ENCODE results near the gene SLMAP. TPM values are rescaled to one million over a fixed set of nuclear protein-coding genes. Genes with fewer than 3 reads are reported as not detected.

Gene SLMAP
- total and polyA plus RNA-seq, 10 donors = 7.8 to 77.3 (median 62.9) TPM

GRCh38 chr3:57910990-57911389 lies 154.9 kb downstream of the SLMAP start:
- intact Hi-C loops (cut with DNase I; ENCODE audit: low total_unique reads) = no loop called here
- no peaks in the 10 kb centered on the region for H3K4me1 ChIP-seq
- peaks cover 0 to 93% (median 39%) of the 10 kb centered on the region in 6 donors for H3K36me3 ChIP-seq
- DNase-seq = no peak
- no peaks in the 10 kb centered on the region for H3K27me3 ChIP-seq (replicated peaks in 1 of 7)
- no peak overlapping the region for H3K4me3 ChIP-seq
- no peaks in the 10 kb centered on the region for H3K9me3 ChIP-seq
- 66 to 76% (median 72%) methylated on average over 2 of the region's 2 CpGs for WGBS, 5 donors
- TF ChIP-seq, protein P1, sequence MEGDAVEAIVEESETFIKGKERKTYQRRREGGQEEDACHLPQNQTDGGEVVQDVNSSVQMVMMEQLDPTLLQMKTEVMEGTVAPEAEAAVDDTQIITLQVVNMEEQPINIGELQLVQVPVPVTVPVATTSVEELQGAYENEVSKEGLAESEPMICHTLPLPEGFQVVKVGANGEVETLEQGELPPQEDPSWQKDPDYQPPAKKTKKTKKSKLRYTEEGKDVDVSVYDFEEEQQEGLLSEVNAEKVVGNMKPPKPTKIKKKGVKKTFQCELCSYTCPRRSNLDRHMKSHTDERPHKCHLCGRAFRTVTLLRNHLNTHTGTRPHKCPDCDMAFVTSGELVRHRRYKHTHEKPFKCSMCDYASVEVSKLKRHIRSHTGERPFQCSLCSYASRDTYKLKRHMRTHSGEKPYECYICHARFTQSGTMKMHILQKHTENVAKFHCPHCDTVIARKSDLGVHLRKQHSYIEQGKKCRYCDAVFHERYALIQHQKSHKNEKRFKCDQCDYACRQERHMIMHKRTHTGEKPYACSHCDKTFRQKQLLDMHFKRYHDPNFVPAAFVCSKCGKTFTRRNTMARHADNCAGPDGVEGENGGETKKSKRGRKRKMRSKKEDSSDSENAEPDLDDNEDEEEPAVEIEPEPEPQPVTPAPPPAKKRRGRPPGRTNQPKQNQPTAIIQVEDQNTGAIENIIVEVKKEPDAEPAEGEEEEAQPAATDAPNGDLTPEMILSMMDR (IDR thresholded peaks at IDR 0.05 in 8 of 11, conservative IDR thresholded peaks at IDR 0.05 in 3 of 11) = peak in 4 of 11 experiments; percentile 10 to 21 (median 14)
- no peak for TF ChIP-seq POLR2A (IDR thresholded peaks at IDR 0.05)
- H3K27ac ChIP-seq = no peak overlapping the region

- Histone ChIP-seq H3K9me3 (no peaks in the 10 kb centered on the region), H3K27me3 (replicated peaks in 1 of 7) (no peaks in the 10 kb centered on the region), H3K4me1 (no peaks in the 10 kb centered on the region), H3K36me3 (peaks cover 0 to 99% (median 42%) of the 10 kb centered on the region in 6 donors), H3K27ac (no peak overlapping the region), H3K4me3 (no peak overlapping the region)
- DNase-seq = no peak
- WGBS, 5 donors = 85 to 90% (median 87%) methylated on average over 2 of the region's 2 CpGs
- TF ChIP-seq POLR2A (IDR thresholded peaks at IDR 0.05) = no peak
- TF ChIP-seq, protein P1 (IDR thresholded peaks at IDR 0.05 in 8 of 11, conservative IDR thresholded peaks at IDR 0.05 in 3 of 11) = no peak
- TF ChIP-seq POLR2AphosphoS5 (IDR thresholded peaks at IDR 0.05) = no peak
- intact Hi-C loops (cut with DNase I; ENCODE audit: low total_unique reads) = no loop called here
These were observed 155.5 kb downstream of the SLMAP start for GRCh38 chr3:57911593-57911992.

GRCh38 chr3:57917601-57918000 lies 161.5 kb downstream of the SLMAP start:
- no peak overlapping the region for H3K4me3 ChIP-seq
- H3K4me1 ChIP-seq = no peaks in the 10 kb centered on the region
- H3K9me3 ChIP-seq = no peaks in the 10 kb centered on the region
- no peak for DNase-seq
- 78 to 95% (median 93%) methylated on average over 1 of the region's 1 CpG for WGBS, 5 donors
- intact Hi-C loops (cut with DNase I; ENCODE audit: low total_unique reads) = no loop called here
- H3K27ac ChIP-seq = no peak overlapping the region
- peaks cover 2 to 100% (median 41%) of the 10 kb centered on the region in 6 donors for H3K36me3 ChIP-seq
- H3K27me3 ChIP-seq (replicated peaks in 1 of 7) = no peaks in the 10 kb centered on the region
- TF ChIP-seq, protein P1 (IDR thresholded peaks at IDR 0.05 in 8 of 11, conservative IDR thresholded peaks at IDR 0.05 in 3 of 11) = no peak
- no peak for TF ChIP-seq POLR2AphosphoS5 (IDR thresholded peaks at IDR 0.05)
- no peak for TF ChIP-seq POLR2A (IDR thresholded peaks at IDR 0.05)

DNA sequence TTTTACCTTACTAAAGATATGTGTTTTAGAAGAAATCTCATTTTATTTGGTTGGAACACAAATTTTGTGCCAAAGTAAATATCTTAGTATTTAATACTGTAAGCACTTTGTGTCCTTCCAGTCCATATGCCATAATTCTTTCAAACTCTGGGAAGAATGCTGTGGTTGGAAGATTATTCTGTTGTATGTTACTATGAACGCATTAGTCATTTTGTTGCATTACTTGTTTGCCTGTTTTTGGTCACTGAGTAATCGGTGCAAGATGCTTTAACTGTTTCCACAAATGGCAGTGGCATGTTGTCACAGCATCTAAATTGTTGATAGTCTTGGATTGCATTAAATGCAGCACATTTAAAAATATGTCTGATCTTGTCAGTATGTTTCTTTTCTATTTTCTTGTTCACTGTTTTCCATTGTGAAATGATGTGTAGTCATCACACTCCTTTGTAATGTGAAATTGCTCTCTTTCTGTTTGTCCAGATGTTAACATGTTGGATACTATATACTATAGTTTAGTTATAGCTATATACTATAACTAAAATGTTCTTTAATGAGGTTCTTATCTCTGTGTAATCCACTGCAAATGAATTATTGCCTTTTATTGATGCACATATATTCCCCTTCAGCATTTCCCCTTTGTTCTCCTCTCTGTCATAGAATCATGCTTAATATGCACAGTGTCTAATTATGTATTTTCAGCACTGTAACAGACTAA lies 162.2 kb downstream of the SLMAP start:
- Histone ChIP-seq H3K4me1 (no peaks in the 10 kb centered on the region), H3K36me3 (peaks cover 2 to 100% (median 44%) of the 10 kb centered on the region in 6 donors)
- intact Hi-C loops (cut with DNase I; ENCODE audit: low total_unique reads) = no loop called here

More for the DNA sequence above, 162.2 kb downstream of the SLMAP start:
- DNase-seq = no peak
- Histone ChIP-seq H3K27me3 (replicated peaks in 1 of 7) (no peaks in the 10 kb centered on the region), H3K27ac (no peak overlapping the region), H3K9me3 (no peaks in the 10 kb centered on the region), H3K4me3 (no peak overlapping the region)
- TF ChIP-seq POLR2AphosphoS5 (IDR thresholded peaks at IDR 0.05) (no peak), POLR2A (IDR thresholded peaks at IDR 0.05) (no peak)
- TF ChIP-seq, protein P1 (IDR thresholded peaks at IDR 0.05 in 8 of 11, conservative IDR thresholded peaks at IDR 0.05 in 3 of 11) = no peak
- 88 to 97% (median 94%) methylated on average over 2 of the region's 2 CpGs for WGBS, 5 donors
